ENCODE data around the gene ZNF765. TPM values are rescaled to one million over a fixed set of nuclear protein-coding genes. Genes with fewer than 3 reads are reported as not detected.

The ZNF765 gene
- total RNA-seq, 1 donor from 2014 or later: 14.9 TPM

GRCh38 chr19:53388168-53388567 lies 6.8 kb upstream of the ZNF765 start:
- Mint-ChIP-seq H3K4me3 (no peak overlapping the region), H3K27ac (no peak overlapping the region), H3K9me3 (peaks cover 41% of the 10 kb centered on the region), H3K27me3 (ENCODE audit: insufficient read depth, low read depth) (no peaks in the 10 kb centered on the region), H3K36me3 (peaks cover 15% of the 10 kb centered on the region), H3K4me1 (no peaks in the 10 kb centered on the region)
- no peaks in the 10 kb centered on the region for H3K36me3 ChIP-seq
- TF ChIP-seq, protein P1, sequence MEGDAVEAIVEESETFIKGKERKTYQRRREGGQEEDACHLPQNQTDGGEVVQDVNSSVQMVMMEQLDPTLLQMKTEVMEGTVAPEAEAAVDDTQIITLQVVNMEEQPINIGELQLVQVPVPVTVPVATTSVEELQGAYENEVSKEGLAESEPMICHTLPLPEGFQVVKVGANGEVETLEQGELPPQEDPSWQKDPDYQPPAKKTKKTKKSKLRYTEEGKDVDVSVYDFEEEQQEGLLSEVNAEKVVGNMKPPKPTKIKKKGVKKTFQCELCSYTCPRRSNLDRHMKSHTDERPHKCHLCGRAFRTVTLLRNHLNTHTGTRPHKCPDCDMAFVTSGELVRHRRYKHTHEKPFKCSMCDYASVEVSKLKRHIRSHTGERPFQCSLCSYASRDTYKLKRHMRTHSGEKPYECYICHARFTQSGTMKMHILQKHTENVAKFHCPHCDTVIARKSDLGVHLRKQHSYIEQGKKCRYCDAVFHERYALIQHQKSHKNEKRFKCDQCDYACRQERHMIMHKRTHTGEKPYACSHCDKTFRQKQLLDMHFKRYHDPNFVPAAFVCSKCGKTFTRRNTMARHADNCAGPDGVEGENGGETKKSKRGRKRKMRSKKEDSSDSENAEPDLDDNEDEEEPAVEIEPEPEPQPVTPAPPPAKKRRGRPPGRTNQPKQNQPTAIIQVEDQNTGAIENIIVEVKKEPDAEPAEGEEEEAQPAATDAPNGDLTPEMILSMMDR (IDR thresholded peaks at IDR 0.05): no peak
- TF ChIP-seq EZH2phosphoT487 (IDR thresholded peaks at IDR 0.05) (no peak), EZH2 (IDR thresholded peaks at IDR 0.05) (no peak)
- H3K4me3 ChIP-seq: no peak overlapping the region
- H3K27ac ChIP-seq: no peak overlapping the region
- H3K4me2 ChIP-seq: no peak overlapping the region
- H3K27me3 ChIP-seq: no peaks in the 10 kb centered on the region
- H3K79me2 ChIP-seq (ENCODE audit: low read depth): no peaks in the 10 kb centered on the region
- H3K4me1 ChIP-seq: no peaks in the 10 kb centered on the region
- no peaks in the 10 kb centered on the region for H3K9me3 ChIP-seq (ENCODE audit: low read depth)
- no peak overlapping the region for H3K9ac ChIP-seq
- no peaks in the 10 kb centered on the region for H4K20me1 ChIP-seq (ENCODE audit: low read depth)
- H3F3A ChIP-seq (ENCODE audit: low read depth): no peaks in the 10 kb centered on the region
- no peak for DNase-seq (ENCODE audit: low spot score)
- no peak overlapping the region for H2AFZ ChIP-seq (replicated peaks)

- no peaks in the 10 kb centered on the region for H3K36me3 ChIP-seq
- Mint-ChIP-seq H3K36me3 (peaks cover 13% of the 10 kb centered on the region), H3K27me3 (ENCODE audit: insufficient read depth, low read depth) (no peaks in the 10 kb centered on the region), H3K4me3 (no peak overlapping the region), H3K27ac (no peak overlapping the region), H3K4me1 (no peaks in the 10 kb centered on the region), H3K9me3 (peaks cover 40% of the 10 kb centered on the region)
- H3K9ac ChIP-seq: no peak overlapping the region
- no peak for TF ChIP-seq EZH2phosphoT487 (IDR thresholded peaks at IDR 0.05)
- TF ChIP-seq, protein P1 (IDR thresholded peaks at IDR 0.05): no peak
- TF ChIP-seq EZH2 (IDR thresholded peaks at IDR 0.05): no peak
- H3K9me3 ChIP-seq (ENCODE audit: low read depth): no peaks in the 10 kb centered on the region
- H2AFZ ChIP-seq (replicated peaks): no peak overlapping the region
- H3K4me3 ChIP-seq: no peak overlapping the region
- no peaks in the 10 kb centered on the region for H3K27me3 ChIP-seq
- no peaks in the 10 kb centered on the region for H3K4me1 ChIP-seq
- no peaks in the 10 kb centered on the region for H3K79me2 ChIP-seq (ENCODE audit: low read depth)
- no peak for DNase-seq (ENCODE audit: low spot score)
- no peak overlapping the region for H3K27ac ChIP-seq
- H3F3A ChIP-seq (ENCODE audit: low read depth): peaks cover under 1% of the 10 kb centered on the region
- no peaks in the 10 kb centered on the region for H4K20me1 ChIP-seq (ENCODE audit: low read depth)
- H3K4me2 ChIP-seq: no peak overlapping the region
Measured at GRCh38 chr19:53388904-53389303, 6.0 kb upstream of the ZNF765 start.

GRCh38 chr19:53389571-53389970 lies 5.4 kb upstream of the ZNF765 start:
- H3K4me1 ChIP-seq: peaks cover 6% of the 10 kb centered on the region
- Mint-ChIP-seq H3K9me3 (peaks cover 39% of the 10 kb centered on the region), H3K36me3 (peaks cover 12% of the 10 kb centered on the region), H3K27ac (no peak overlapping the region), H3K27me3 (ENCODE audit: insufficient read depth, low read depth) (no peaks in the 10 kb centered on the region), H3K4me3 (no peak overlapping the region), H3K4me1 (peaks cover 1% of the 10 kb centered on the region)
- H3K27me3 ChIP-seq: no peaks in the 10 kb centered on the region
- no peak overlapping the region for H2AFZ ChIP-seq (replicated peaks)
- TF ChIP-seq EZH2phosphoT487 (IDR thresholded peaks at IDR 0.05) (no peak), EZH2 (IDR thresholded peaks at IDR 0.05) (no peak)
- TF ChIP-seq, protein P1 (IDR thresholded peaks at IDR 0.05): no peak
- H3K4me3 ChIP-seq: no peak overlapping the region
- no peaks in the 10 kb centered on the region for H3K79me2 ChIP-seq (ENCODE audit: low read depth)
- H4K20me1 ChIP-seq (ENCODE audit: low read depth): no peaks in the 10 kb centered on the region
- H3K27ac ChIP-seq: no peak overlapping the region
- H3K9me3 ChIP-seq (ENCODE audit: low read depth): no peaks in the 10 kb centered on the region
- no peaks in the 10 kb centered on the region for H3K36me3 ChIP-seq
- peaks cover 7% of the 10 kb centered on the region for H3F3A ChIP-seq (ENCODE audit: low read depth)
- no peak for DNase-seq (ENCODE audit: low spot score)
- no peak overlapping the region for H3K9ac ChIP-seq
- H3K4me2 ChIP-seq: no peak overlapping the region
